NCI-H2196 (cell line): ENCODE results near the gene CAMTA1.

Source experiments
- DNase-seq: peaks from one replicate; lab custom pipeline; 2025; ENCODE audit not compliant: unreplicated experiment; lab: John Stamatoyannopoulos, UW

The CAMTA1 gene

GRCh38 chr1:6969762-6970161, 184.5 kb downstream of the CAMTA1 start:
- no peak for DNase-seq

- no peak for DNase-seq
Measured at GRCh38 chr1:6970221-6970620, 185.0 kb downstream of the CAMTA1 start.

- no peak for DNase-seq
Measured at GRCh38 chr1:6971048-6971447, 185.8 kb downstream of the CAMTA1 start.

GRCh38 chr1:6971699-6972098, 186.4 kb downstream of the CAMTA1 start:
- DNase-seq, result no peak

GRCh38 chr1:6972399-6972798, 187.1 kb downstream of the CAMTA1 start:
- DNase-seq, result no peak

GRCh38 chr1:6975331-6976043, 190.2 kb downstream of the CAMTA1 start:
- DNase-seq, result no peak

GRCh38 chr1:6976044-6976375, 190.8 kb downstream of the CAMTA1 start:
- DNase-seq, result no peak

GRCh38 chr1:6979003-6979613, 193.9 kb downstream of the CAMTA1 start:
- DNase-seq, result no peak

GRCh38 chr1:6981595-6981994, 196.3 kb downstream of the CAMTA1 start:
- no peak for DNase-seq

- no peak for DNase-seq
Measured at GRCh38 chr1:6982443-6982842, 197.2 kb downstream of the CAMTA1 start.

- DNase-seq, result no peak
Measured at GRCh38 chr1:6982860-6983259, 197.6 kb downstream of the CAMTA1 start.

GRCh38 chr1:6984536-6984935, 199.3 kb downstream of the CAMTA1 start:
- no peak for DNase-seq

- no peak for DNase-seq
Measured at GRCh38 chr1:6984986-6985385, 199.7 kb downstream of the CAMTA1 start.

GRCh38 chr1:6985549-6986276, 200.5 kb downstream of the CAMTA1 start:
- no peak for DNase-seq

GRCh38 chr1:6986281-6986680, 201.0 kb downstream of the CAMTA1 start:
- DNase-seq, result no peak

GRCh38 chr1:6987940-6988339, 202.7 kb downstream of the CAMTA1 start:
- no peak for DNase-seq

- no peak for DNase-seq
Measured at GRCh38 chr1:6988796-6989195, 203.5 kb downstream of the CAMTA1 start.

GRCh38 chr1:6989212-6990159, 204.2 kb downstream of the CAMTA1 start:
- no peak for DNase-seq

GRCh38 chr1:6991266-6991665, 206.0 kb downstream of the CAMTA1 start:
- no peak for DNase-seq

- DNase-seq, result no peak
Measured at GRCh38 chr1:6995789-6996188, 210.5 kb downstream of the CAMTA1 start.

- no peak for DNase-seq
Measured at GRCh38 chr1:6996371-6996770, 211.1 kb downstream of the CAMTA1 start.
